Body of pancreas (tissue), 4 donors: ENCODE data around the gene PDZD2. TPM values are rescaled to one million over a fixed set of nuclear protein-coding genes. Genes with fewer than 3 reads are reported as not detected.
"Not testable (repeated sequence)": the region's sequence is repeated elsewhere in the genome, so short reads cannot be mapped to it uniquely, and the experiment has no call there.

Experiments
- ATAC-seq: fragments of 150-250 bp; one replicate; pipeline ENCODE4 v1.9.1; 2016
- DNase-seq, 4 donors: peaks; one replicate each; pipeline ENCODE4 v3.0.0-alpha.2; 2019
- H3K27ac ChIP-seq, 4 donors: fragments of 200-600 bp; sonication (generic); 1 replicate in 3 of 4; 2 replicates in 1 of 4; pipeline versions ENCODE4 v1.5.1 to v1.6.1; 2016 to 2019; ENCODE audit warnings: mild to moderate bottlenecking in 1 of 4, mixed read lengths in 1 of 4, moderate library complexity in 1 of 4
- H3K27me3 ChIP-seq, 2 donors: fragments of 200-600 bp; sonication (generic); one replicate each; pipeline ENCODE4 v1.6.0; 2016; ENCODE audit warnings: mild to moderate bottlenecking in 1 of 2
- H3K36me3 ChIP-seq, 2 donors: fragments of 200-600 bp; sonication (generic); replicated peaks in 1 of 2; 2 replicates each; pipeline ENCODE4 v1.5.1; 2016; ENCODE audit warnings: low read depth in 2 of 2; ENCODE audit not compliant: insufficient read depth in 1 of 2
- H3K4me1 ChIP-seq: fragments of 200-600 bp; sonication (generic); one replicate; pipeline ENCODE4 v1.6.0; 2016
- H3K4me3 ChIP-seq, 2 donors: fragments of 200-600 bp; sonication (generic); 1 replicate in 1 of 2; 2 replicates in 1 of 2; pipeline ENCODE4 v1.5.1; 2016 to 2019
- H3K9me3 ChIP-seq, 3 donors: fragments of 200-600 bp; sonication (generic); 1 replicate in 2 of 3; 2 replicates in 1 of 3; pipeline ENCODE4 v1.5.1; 2016
- POLR2A ChIP-seq, 3 donors: fragments of 450-650 bp; IDR thresholded peaks; one replicate each; pipeline ENCODE4 v1.6.1; 2016; ENCODE audit warnings: antibody characterized with exemption in 3 of 3, mild to moderate bottlenecking in 2 of 3
- WGBS, 2 donors: methylation state at CpG; one replicate each; pipeline ENCODE4 v1.1.5; 2017; 5-methylcytosine and 5-hydroxymethylcytosine counted together
- intact Hi-C: fragments of 100-400 bp; cut with DNase I; formaldehyde crosslinking; loops from one replicate; pipeline ENCODE4 v1.15.1; 2023
- total RNA-seq, 2 donors: library from RNA; depleted of rRNA; stranded (reverse); fragments of >200 nt; gene quantifications; one replicate each; pipeline ENCODE4 v1.1.0, GENCODE V29; 2016
- TF ChIP-seq, protein P1 (sequence below), 7 experiments: fragments of 450-650 bp in 4 of 7; fragments of 200-600 bp in 3 of 7; sonication (generic) in 3 of 7; IDR thresholded peaks; one replicate each; pipeline ENCODE4 v1.5.1; 2016 to 2019; ENCODE audit warnings: antibody characterized with exemption in 7 of 7

The PDZD2 gene
- total RNA-seq, 2 donors from 2014 or later, result 3.9 to 12.9 TPM

DNA sequence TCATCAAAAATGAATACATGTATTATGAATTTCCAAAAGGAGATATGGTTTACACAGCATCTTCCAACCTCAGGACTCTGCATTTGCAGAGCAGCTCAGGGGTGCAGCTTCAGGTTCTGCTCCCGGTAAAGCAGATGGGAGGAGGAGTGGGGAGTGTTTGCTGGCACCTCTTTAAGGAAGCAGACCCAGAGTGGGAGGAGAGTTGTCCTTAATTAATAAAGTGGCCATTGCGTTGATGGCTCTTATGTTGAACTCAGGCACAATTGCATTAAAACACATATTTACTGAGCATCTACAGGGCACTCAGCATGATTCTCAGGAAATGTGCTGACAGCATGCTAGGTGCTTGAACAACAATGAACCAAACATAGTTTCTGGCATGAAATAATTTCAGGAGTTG lies 121.0 kb downstream of the PDZD2 start:
- intact Hi-C loops, result no loop called here
- Histone ChIP-seq H3K27ac (no peak overlapping the region), H3K4me3 (no peak overlapping the region), H3K4me1 (no peaks in the 10 kb centered on the region), H3K9me3 (no peaks in the 10 kb centered on the region), H3K36me3 (no peaks in the 10 kb centered on the region), H3K27me3 (no peaks in the 10 kb centered on the region)
- DNase-seq (no peak), ATAC-seq (no peak)
- WGBS, 2 donors, result 40 to 51% methylated on average over 2 of the region's 2 CpGs
- TF ChIP-seq POLR2A (IDR thresholded peaks at IDR 0.05), result no peak
- TF ChIP-seq, protein P1, sequence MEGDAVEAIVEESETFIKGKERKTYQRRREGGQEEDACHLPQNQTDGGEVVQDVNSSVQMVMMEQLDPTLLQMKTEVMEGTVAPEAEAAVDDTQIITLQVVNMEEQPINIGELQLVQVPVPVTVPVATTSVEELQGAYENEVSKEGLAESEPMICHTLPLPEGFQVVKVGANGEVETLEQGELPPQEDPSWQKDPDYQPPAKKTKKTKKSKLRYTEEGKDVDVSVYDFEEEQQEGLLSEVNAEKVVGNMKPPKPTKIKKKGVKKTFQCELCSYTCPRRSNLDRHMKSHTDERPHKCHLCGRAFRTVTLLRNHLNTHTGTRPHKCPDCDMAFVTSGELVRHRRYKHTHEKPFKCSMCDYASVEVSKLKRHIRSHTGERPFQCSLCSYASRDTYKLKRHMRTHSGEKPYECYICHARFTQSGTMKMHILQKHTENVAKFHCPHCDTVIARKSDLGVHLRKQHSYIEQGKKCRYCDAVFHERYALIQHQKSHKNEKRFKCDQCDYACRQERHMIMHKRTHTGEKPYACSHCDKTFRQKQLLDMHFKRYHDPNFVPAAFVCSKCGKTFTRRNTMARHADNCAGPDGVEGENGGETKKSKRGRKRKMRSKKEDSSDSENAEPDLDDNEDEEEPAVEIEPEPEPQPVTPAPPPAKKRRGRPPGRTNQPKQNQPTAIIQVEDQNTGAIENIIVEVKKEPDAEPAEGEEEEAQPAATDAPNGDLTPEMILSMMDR (IDR thresholded peaks at IDR 0.05), result no peak

DNA sequence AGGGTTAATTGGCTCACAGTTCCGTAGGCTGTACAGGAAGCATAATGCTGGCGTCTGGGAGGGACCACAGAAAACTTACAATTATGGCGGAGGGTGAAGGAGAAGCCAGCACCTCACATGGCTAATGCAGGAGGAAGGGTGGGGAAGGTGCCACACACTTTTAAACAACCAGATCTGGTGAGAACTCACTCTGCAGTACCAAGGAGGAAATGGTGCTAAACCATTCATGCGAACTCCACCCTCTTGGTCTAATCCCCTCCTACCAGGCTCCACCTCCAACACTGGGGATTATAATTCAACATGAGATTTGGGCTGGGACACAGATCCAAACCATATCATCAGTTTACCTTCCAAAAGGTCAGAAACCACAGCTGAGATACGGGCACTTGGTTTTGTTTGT lies 122.9 kb downstream of the PDZD2 start:
- TF ChIP-seq, protein P1 (IDR thresholded peaks at IDR 0.05), result no peak
- no peak for TF ChIP-seq POLR2A (IDR thresholded peaks at IDR 0.05)
- Histone ChIP-seq H3K9me3 (no peaks in the 10 kb centered on the region), H3K4me1 (no peaks in the 10 kb centered on the region), H3K27ac (no peak overlapping the region), H3K27me3 (no peaks in the 10 kb centered on the region), H3K4me3 (no peak overlapping the region), H3K36me3 (no peaks in the 10 kb centered on the region)
- intact Hi-C loops, result no loop called here
- ATAC-seq (no peak), DNase-seq (no peak)
- 48 to 76% methylated on average over 5 of the region's 5 CpGs for WGBS, 2 donors

DNA sequence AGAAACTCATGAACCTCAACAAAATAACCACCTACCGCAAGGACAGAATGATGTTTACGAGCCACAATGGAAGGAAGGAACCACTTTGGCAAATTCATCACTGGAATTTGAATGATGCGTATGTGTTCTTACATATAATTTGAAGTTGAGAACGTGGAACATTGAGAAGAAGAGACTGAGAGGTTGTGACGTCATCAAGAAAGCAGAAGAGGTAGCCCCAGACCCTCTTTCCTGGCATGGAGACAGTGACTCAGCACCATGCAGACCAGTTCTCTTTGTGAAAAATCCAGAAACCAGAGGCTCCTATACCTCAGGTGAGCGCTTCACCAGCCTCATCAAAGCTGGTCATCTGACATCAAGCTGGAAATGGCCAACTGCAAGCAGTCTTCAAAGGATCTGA lies 124.5 kb downstream of the PDZD2 start:
- no peak overlapping the region for H3K4me3 ChIP-seq
- TF ChIP-seq, protein P1 (IDR thresholded peaks at IDR 0.05), result no peak
- TF ChIP-seq POLR2A (IDR thresholded peaks at IDR 0.05), result no peak
- no peaks in the 10 kb centered on the region for H3K9me3 ChIP-seq
- ATAC-seq (no peak), DNase-seq (no peak)
- no peaks in the 10 kb centered on the region for H3K4me1 ChIP-seq
- H3K27ac ChIP-seq, result no peak overlapping the region
- H3K36me3 ChIP-seq, result no peaks in the 10 kb centered on the region
- intact Hi-C loops, result no loop called here
- H3K27me3 ChIP-seq, result no peaks in the 10 kb centered on the region
- WGBS, 2 donors, result 67 to 71% methylated on average over 6 of the region's 6 CpGs

DNA sequence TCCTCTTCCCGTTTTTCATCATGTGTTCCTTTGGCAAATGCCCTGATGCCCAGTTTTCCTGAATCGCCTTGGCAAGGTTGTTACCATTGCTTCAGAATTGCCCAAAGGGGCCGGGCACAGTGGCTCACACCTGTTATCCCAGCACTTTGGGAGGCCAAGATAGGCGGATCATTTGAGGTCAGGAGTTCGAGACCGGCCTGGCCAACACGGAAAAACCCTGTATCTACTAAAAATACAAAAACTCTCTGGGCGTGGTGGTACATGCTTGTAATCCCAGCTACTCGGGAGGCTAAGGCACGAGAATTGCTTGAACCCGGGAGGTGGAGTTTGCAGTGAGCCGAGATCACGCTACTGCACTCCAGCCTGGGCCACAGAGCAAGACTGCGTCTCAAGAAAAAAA lies 125.8 kb downstream of the PDZD2 start:
- H3K4me3 ChIP-seq, H3K27ac ChIP-seq, H3K9me3 ChIP-seq, DNase-seq, intact Hi-C loops, H3K4me1 ChIP-seq, ATAC-seq, H3K36me3 ChIP-seq, H3K27me3 ChIP-seq: not testable (repeated sequence)
- 65 to 66% methylated on average over 14 of the region's 14 CpGs for WGBS, 2 donors

- no peak for ATAC-seq
- no peak for TF ChIP-seq POLR2A (IDR thresholded peaks at IDR 0.05)
- TF ChIP-seq, protein P1 (IDR thresholded peaks at IDR 0.05), result no peak
- no peaks in the 10 kb centered on the region for H3K36me3 ChIP-seq
- H3K27ac ChIP-seq, result no peak overlapping the region
- H3K4me1 ChIP-seq, result no peaks in the 10 kb centered on the region
- 53 to 67% methylated on average over 4 of the region's 4 CpGs for WGBS, 2 donors
- H3K4me3 ChIP-seq, result no peak overlapping the region
- intact Hi-C loops, result no loop called here
- no peaks in the 10 kb centered on the region for H3K9me3 ChIP-seq
- no peak for DNase-seq
- H3K27me3 ChIP-seq, result no peaks in the 10 kb centered on the region
Observed at GRCh38 chr5:31767335-31768031, 128.6 kb downstream of the PDZD2 start.
